Left renal pelvis (tissue), 4 donors: ENCODE data around the gene SCARB2. TPM values are rescaled to one million over a fixed set of nuclear protein-coding genes. Genes with fewer than 3 reads are reported as not detected.
A peak's percentile ranks its signal among the peaks of the same experiment; 100 is the strongest.

Experiments
- DNase-seq, 4 donors: peaks; one replicate each; pipeline ENCODE4 v3.0.0-alpha.2; 2013; ENCODE audit warnings: low read depth in 4 of 4, low spot score in 3 of 4
- polyA plus RNA-seq, 4 donors: library from polyadenylated mRNA; unstranded; fragments of 120-200 nt; gene quantifications; one replicate each; pipeline ENCODE4 v1.2.1, GENCODE V29; 2013; ENCODE audit not compliant: insufficient read length in 4 of 4

SCARB2 gene
- polyA plus RNA-seq, 4 donors = 138 to 220 (median 191) TPM

GRCh38 chr4:76232681-76233080, 19.1 kb upstream of the SCARB2 start:
- no peak for DNase-seq

GRCh38 chr4:76226418-76226817, 12.8 kb upstream of the SCARB2 start:
- no peak for DNase-seq

GRCh38 chr4:76224171-76224570, 10.5 kb upstream of the SCARB2 start:
- DNase-seq = no peak

- DNase-seq = no peak
Measured at GRCh38 chr4:76219299-76220055, 5.9 kb upstream of the SCARB2 start.

GRCh38 chr4:76216975-76217814, 3.6 kb upstream of the SCARB2 start:
- DNase-seq = no peak

GRCh38 chr4:76216524-76216923, 2.9 kb upstream of the SCARB2 start:
- no peak for DNase-seq

- no peak for DNase-seq
Measured at GRCh38 chr4:76215077-76215476, 1.5 kb upstream of the SCARB2 start.

- DNase-seq = no peak
Measured at GRCh38 chr4:76214177-76214675, 602 bp upstream of the SCARB2 start.

- DNase-seq = peak in 1 of 4 donors; percentile 37
Measured at GRCh38 chr4:76212851-76213414, 691 bp downstream of the SCARB2 start.

GRCh38 chr4:76211769-76212708, 1.6 kb downstream of the SCARB2 start:
- no peak for DNase-seq

- DNase-seq = no peak
Measured at GRCh38 chr4:76210452-76210851, 3.2 kb downstream of the SCARB2 start.

- DNase-seq = no peak
Measured at GRCh38 chr4:76209881-76210280, 3.7 kb downstream of the SCARB2 start.

GRCh38 chr4:76208005-76208765, 5.4 kb downstream of the SCARB2 start:
- peak in 2 of 4 donors; percentile 59 to 68 for DNase-seq

GRCh38 chr4:76207549-76207948, 6.1 kb downstream of the SCARB2 start:
- DNase-seq = no peak

GRCh38 chr4:76206222-76206942, 7.2 kb downstream of the SCARB2 start:
- no peak for DNase-seq

- no peak for DNase-seq
Measured at GRCh38 chr4:76205476-76205875, 8.1 kb downstream of the SCARB2 start.

GRCh38 chr4:76204936-76205335, 8.7 kb downstream of the SCARB2 start:
- no peak for DNase-seq

GRCh38 chr4:76203541-76203940, 10.1 kb downstream of the SCARB2 start:
- no peak for DNase-seq

- no peak for DNase-seq
Measured at GRCh38 chr4:76201276-76201675, 12.3 kb downstream of the SCARB2 start.
